ENCODE measurements around the gene PET117. TPM values are rescaled to one million over a fixed set of nuclear protein-coding genes. Genes with fewer than 3 reads are reported as not detected.
"Not testable (repeated sequence)": the region's sequence is repeated elsewhere in the genome, so short reads cannot be mapped to it uniquely, and the experiment has no call there.

Gene PET117
- total and polyA plus RNA-seq, 7 donors, result 13.2 to 29.4 (median 18.0) TPM

GRCh38 chr20:18091623-18092022 lies 46.0 kb upstream of the PET117 start:
- no peak overlapping the region for H3K4me3 ChIP-seq
- H3K27me3 ChIP-seq (ENCODE audit: insufficient read depth in 3 of 3, low read length in 2 of 3), result peaks cover 0 to 2% (median 0%) of the 10 kb centered on the region in 3 donors
- DNase-seq (no peak), ATAC-seq (no peak)
- intact Hi-C loops (cut with DNase I), result no loop called here
- H3K4me1 ChIP-seq, result no peaks in the 10 kb centered on the region
- 69 to 72% (median 71%) methylated on average over 7 of the region's 7 CpGs for WGBS, 3 donors
- no peak for TF ChIP-seq CTCF (IDR thresholded peaks at IDR 0.05)
- H3K9me3 ChIP-seq, result no peaks in the 10 kb centered on the region
- no peaks in the 10 kb centered on the region for H3K36me3 ChIP-seq (ENCODE audit: insufficient read depth in 1 of 2, low read depth in 1 of 2)
- H3K27ac ChIP-seq, result no peak overlapping the region

GRCh38 chr20:18092890-18093289 lies 44.8 kb upstream of the PET117 start:
- DNase-seq (no peak), ATAC-seq (no peak)
- no peaks in the 10 kb centered on the region for H3K9me3 ChIP-seq
- H3K27ac ChIP-seq, result no peak overlapping the region
- H3K4me3 ChIP-seq, result no peak overlapping the region
- H3K4me1 ChIP-seq, result no peaks in the 10 kb centered on the region
- 73 to 89% (median 82%) methylated on average over 8 of the region's 8 CpGs for WGBS, 3 donors
- intact Hi-C loops (cut with DNase I), result no loop called here
- no peaks in the 10 kb centered on the region for H3K36me3 ChIP-seq (ENCODE audit: insufficient read depth in 1 of 2, low read depth in 1 of 2)
- no peak for TF ChIP-seq CTCF (IDR thresholded peaks at IDR 0.05)
- H3K27me3 ChIP-seq (ENCODE audit: insufficient read depth in 3 of 3, low read length in 2 of 3), result peaks cover 0 to 2% (median 0%) of the 10 kb centered on the region in 3 donors

GRCh38 chr20:18093388-18093787 lies 44.3 kb upstream of the PET117 start:
- no peak overlapping the region for H3K27ac ChIP-seq
- intact Hi-C loops (cut with DNase I), result no loop called here
- no peak for TF ChIP-seq CTCF (IDR thresholded peaks at IDR 0.05)
- DNase-seq, result no peak
- no peak overlapping the region for H3K4me3 ChIP-seq
- no peaks in the 10 kb centered on the region for H3K4me1 ChIP-seq
- no peaks in the 10 kb centered on the region for H3K36me3 ChIP-seq (ENCODE audit: insufficient read depth in 1 of 2, low read depth in 1 of 2)
- H3K27me3 ChIP-seq (ENCODE audit: insufficient read depth in 3 of 3, low read length in 2 of 3), result peaks cover 0 to 2% (median 0%) of the 10 kb centered on the region in 3 donors
- ATAC-seq, result no peak
- WGBS, 3 donors, result 60 to 78% (median 73%) methylated on average over 10 of the region's 10 CpGs
- no peaks in the 10 kb centered on the region for H3K9me3 ChIP-seq

- peaks cover 0 to 2% (median 0%) of the 10 kb centered on the region in 3 donors for H3K27me3 ChIP-seq (ENCODE audit: insufficient read depth in 3 of 3, low read length in 2 of 3)
- 76 to 84% (median 77%) methylated on average over 5 of the region's 5 CpGs for WGBS, 3 donors
- TF ChIP-seq CTCF (IDR thresholded peaks at IDR 0.05), result no peak
- H3K36me3 ChIP-seq (ENCODE audit: insufficient read depth in 1 of 2, low read depth in 1 of 2), result no peaks in the 10 kb centered on the region
- H3K27ac ChIP-seq, result no peak overlapping the region
- ATAC-seq (no peak), DNase-seq (no peak)
- no peak overlapping the region for H3K4me3 ChIP-seq
- no peaks in the 10 kb centered on the region for H3K4me1 ChIP-seq
- no peaks in the 10 kb centered on the region for H3K9me3 ChIP-seq
- intact Hi-C loops (cut with DNase I), result no loop called here
Observed at GRCh38 chr20:18094191-18094590, 43.5 kb upstream of the PET117 start.

GRCh38 chr20:18100569-18100968 lies 37.1 kb upstream of the PET117 start:
- H3K27ac ChIP-seq; DNase-seq; H3K4me3 ChIP-seq; H3K4me1 ChIP-seq; H3K9me3 ChIP-seq; H3K36me3 ChIP-seq (ENCODE audit: insufficient read depth in 1 of 2, low read depth in 1 of 2); H3K27me3 ChIP-seq (ENCODE audit: insufficient read depth in 3 of 3, low read length in 2 of 3); ATAC-seq; intact Hi-C loops (cut with DNase I): not testable (repeated sequence)
- whole genome bisulfite sequencing, 3 donors, result 95% methylated on average over 11 of the region's 11 CpGs

Measured in psoas muscle (tissue), 8 donors.